ENCODE measurements around the gene RPS6KA4.

DNA sequence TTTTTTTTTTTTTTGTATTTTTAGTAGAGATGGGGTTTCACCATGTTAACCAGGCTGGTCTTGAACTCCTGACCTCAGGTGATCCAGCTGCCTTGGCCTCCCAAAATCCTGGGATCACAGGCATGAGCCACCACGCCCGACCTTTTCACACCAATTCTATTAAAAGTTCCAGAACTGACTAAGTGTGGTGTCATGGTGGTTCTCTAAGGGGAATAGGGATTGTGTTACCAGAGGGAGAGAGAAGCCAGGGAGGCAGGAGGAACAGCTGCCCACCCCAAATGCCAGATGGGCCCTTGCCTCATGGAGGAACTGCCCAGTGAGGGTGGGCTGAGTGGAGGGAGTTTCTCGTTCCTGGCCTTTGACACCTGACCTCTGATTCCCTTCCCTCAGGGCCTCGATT lies 5.9 kb downstream of the RPS6KA4 start:
- TF ChIP-seq EZH2 (IDR thresholded peaks at IDR 0.05), result no peak
- TF ChIP-seq, protein P1, sequence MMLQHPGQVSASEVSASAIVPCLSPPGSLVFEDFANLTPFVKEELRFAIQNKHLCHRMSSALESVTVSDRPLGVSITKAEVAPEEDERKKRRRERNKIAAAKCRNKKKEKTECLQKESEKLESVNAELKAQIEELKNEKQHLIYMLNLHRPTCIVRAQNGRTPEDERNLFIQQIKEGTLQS (IDR thresholded peaks at IDR 0.05), result no peak
- TF ChIP-seq SP1 (IDR thresholded peaks at IDR 0.05; ENCODE audit: low read depth), result no peak
- no peak for TF ChIP-seq FOSL1 (IDR thresholded peaks at IDR 0.05; ENCODE audit: low read depth)
- TF ChIP-seq POLR2A (IDR thresholded peaks at IDR 0.05; ENCODE audit: borderline replicate concordance, extremely low read depth, insufficient read depth, insufficient read length), result no peak

Measured in HCT116 (cell line).